ENCODE measurements around the gene SON. TPM values are rescaled to one million over a fixed set of nuclear protein-coding genes. Genes with fewer than 3 reads are reported as not detected.

SON gene
- total RNA-seq, 1 experiment from 2014 or later: 183 TPM

DNA sequence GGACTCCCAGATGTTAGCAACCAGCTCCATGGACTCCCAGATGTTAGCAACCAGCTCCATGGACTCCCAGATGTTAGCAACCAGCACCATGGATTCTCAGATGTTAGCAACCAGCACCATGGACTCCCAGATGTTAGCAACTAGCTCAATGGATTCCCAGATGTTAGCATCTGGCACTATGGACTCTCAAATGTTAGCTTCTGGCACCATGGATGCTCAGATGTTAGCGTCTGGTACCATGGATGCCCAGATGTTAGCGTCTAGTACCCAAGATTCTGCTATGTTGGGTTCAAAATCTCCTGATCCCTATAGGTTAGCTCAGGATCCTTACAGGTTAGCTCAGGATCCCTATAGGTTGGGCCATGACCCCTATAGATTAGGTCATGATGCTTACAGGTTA is 8.8 kb downstream of the SON start:
- Histone ChIP-seq H3K4me1 (ENCODE audit: control insufficient read depth, insufficient read depth, low read length) (no peaks in the 10 kb centered on the region), H3K36me3 (ENCODE audit: control insufficient read depth, insufficient read depth, low read length) (peaks cover 57% of the 10 kb centered on the region), H3K27ac (ENCODE audit: low read length) (no peak overlapping the region), H3K4me3 (ENCODE audit: low read depth in 2 of 2, low read length in 2 of 2) (no peak overlapping the region), H3K9me3 (ENCODE audit: control insufficient read depth, insufficient read depth, low read depth, low read length) (no peaks in the 10 kb centered on the region), H3K27me3 (ENCODE audit: control insufficient read depth, insufficient read depth, low read length) (no peaks in the 10 kb centered on the region)
- BruUV-seq (replicated peaks): no TSS peak
- TF ChIP-seq, protein P1, sequence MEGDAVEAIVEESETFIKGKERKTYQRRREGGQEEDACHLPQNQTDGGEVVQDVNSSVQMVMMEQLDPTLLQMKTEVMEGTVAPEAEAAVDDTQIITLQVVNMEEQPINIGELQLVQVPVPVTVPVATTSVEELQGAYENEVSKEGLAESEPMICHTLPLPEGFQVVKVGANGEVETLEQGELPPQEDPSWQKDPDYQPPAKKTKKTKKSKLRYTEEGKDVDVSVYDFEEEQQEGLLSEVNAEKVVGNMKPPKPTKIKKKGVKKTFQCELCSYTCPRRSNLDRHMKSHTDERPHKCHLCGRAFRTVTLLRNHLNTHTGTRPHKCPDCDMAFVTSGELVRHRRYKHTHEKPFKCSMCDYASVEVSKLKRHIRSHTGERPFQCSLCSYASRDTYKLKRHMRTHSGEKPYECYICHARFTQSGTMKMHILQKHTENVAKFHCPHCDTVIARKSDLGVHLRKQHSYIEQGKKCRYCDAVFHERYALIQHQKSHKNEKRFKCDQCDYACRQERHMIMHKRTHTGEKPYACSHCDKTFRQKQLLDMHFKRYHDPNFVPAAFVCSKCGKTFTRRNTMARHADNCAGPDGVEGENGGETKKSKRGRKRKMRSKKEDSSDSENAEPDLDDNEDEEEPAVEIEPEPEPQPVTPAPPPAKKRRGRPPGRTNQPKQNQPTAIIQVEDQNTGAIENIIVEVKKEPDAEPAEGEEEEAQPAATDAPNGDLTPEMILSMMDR (IDR thresholded peaks at IDR 0.05): no peak
- no peak for ATAC-seq
- in situ Hi-C loops (cut with HindIII; ENCODE audit: low pct_unique_long_range_greater_than_20kb, low sequenced_read_pairs): no loop called here
- CTCF ChIA-PET: no interaction called here
- intact Hi-C loops (cut with micrococcal nuclease; ENCODE audit: unreplicated experiment): no loop called here
- no peak for DNase-seq (ENCODE audit: low read depth, low spot score)
- POLR2A ChIA-PET: no interaction called here

DNA sequence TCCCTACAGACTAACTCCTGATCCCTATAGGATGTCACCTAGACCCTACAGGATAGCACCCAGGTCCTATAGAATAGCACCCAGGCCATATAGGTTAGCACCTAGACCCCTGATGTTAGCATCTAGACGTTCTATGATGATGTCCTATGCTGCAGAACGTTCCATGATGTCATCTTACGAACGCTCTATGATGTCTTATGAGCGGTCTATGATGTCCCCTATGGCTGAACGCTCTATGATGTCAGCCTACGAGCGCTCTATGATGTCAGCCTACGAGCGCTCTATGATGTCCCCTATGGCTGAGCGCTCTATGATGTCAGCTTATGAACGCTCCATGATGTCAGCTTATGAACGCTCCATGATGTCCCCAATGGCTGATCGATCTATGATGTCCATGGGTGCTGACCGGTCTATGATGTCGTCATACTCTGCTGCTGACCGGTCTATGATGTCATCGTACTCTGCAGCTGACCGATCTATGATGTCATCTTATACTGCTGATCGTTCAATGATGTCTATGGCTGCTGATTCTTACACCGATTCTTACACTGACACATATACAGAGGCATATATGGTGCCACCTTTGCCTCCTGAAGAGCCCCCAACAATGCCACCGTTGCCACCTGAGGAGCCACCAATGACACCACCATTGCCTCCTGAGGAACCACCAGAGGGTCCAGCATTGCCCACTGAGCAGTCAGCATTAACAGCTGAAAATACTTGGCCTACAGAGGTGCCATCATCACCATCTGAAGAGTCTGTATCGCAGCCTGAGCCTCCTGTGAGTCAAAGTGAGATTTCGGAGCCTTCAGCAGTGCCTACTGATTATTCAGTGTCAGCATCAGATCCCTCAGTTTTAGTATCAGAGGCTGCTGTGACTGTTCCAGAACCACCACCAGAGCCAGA is 9.5 kb downstream of the SON start:
- H3K4me3 ChIP-seq (ENCODE audit: low read depth in 2 of 2, low read length in 2 of 2): no peak overlapping the region
- DNase-seq (ENCODE audit: low read depth, low spot score) (no peak), ATAC-seq (peak; percentile 17; the same call in 1 of the 2 replicates)
- H3K27me3 ChIP-seq (ENCODE audit: control insufficient read depth, insufficient read depth, low read length): no peaks in the 10 kb centered on the region
- no peaks in the 10 kb centered on the region for H3K4me1 ChIP-seq (ENCODE audit: control insufficient read depth, insufficient read depth, low read length)
- H3K9me3 ChIP-seq (ENCODE audit: control insufficient read depth, insufficient read depth, low read depth, low read length): no peaks in the 10 kb centered on the region
- H3K27ac ChIP-seq (ENCODE audit: low read length): no peak overlapping the region
- in situ Hi-C loops (cut with HindIII; ENCODE audit: low pct_unique_long_range_greater_than_20kb, low sequenced_read_pairs) (no loop called here), intact Hi-C loops (cut with micrococcal nuclease; ENCODE audit: unreplicated experiment) (no loop called here)
- H3K36me3 ChIP-seq (ENCODE audit: control insufficient read depth, insufficient read depth, low read length): peaks cover 57% of the 10 kb centered on the region
- POLR2A ChIA-PET: no interaction called here
- TF ChIP-seq POLR2AphosphoS5 (IDR thresholded peaks at IDR 0.05; ENCODE audit: low read depth, low read length) (no peak; the same call in 1 of the 2 replicates), SIN3A (IDR thresholded peaks at IDR 0.05; ENCODE audit: borderline replicate concordance, insufficient read depth, low read depth, low read length) (no peak), TCF7L2 (IDR thresholded peaks at IDR 0.05; ENCODE audit: low read depth, low read length) (no peak)
- TF ChIP-seq, protein P2, sequence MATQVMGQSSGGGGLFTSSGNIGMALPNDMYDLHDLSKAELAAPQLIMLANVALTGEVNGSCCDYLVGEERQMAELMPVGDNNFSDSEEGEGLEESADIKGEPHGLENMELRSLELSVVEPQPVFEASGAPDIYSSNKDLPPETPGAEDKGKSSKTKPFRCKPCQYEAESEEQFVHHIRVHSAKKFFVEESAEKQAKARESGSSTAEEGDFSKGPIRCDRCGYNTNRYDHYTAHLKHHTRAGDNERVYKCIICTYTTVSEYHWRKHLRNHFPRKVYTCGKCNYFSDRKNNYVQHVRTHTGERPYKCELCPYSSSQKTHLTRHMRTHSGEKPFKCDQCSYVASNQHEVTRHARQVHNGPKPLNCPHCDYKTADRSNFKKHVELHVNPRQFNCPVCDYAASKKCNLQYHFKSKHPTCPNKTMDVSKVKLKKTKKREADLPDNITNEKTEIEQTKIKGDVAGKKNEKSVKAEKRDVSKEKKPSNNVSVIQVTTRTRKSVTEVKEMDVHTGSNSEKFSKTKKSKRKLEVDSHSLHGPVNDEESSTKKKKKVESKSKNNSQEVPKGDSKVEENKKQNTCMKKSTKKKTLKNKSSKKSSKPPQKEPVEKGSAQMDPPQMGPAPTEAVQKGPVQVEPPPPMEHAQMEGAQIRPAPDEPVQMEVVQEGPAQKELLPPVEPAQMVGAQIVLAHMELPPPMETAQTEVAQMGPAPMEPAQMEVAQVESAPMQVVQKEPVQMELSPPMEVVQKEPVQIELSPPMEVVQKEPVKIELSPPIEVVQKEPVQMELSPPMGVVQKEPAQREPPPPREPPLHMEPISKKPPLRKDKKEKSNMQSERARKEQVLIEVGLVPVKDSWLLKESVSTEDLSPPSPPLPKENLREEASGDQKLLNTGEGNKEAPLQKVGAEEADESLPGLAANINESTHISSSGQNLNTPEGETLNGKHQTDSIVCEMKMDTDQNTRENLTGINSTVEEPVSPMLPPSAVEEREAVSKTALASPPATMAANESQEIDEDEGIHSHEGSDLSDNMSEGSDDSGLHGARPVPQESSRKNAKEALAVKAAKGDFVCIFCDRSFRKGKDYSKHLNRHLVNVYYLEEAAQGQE (IDR thresholded peaks at IDR 0.05; ENCODE audit: insufficient read depth in 1 of 2, low read depth in 2 of 2, low read length in 1 of 2): no peak
- TF ChIP-seq, protein P1 (IDR thresholded peaks at IDR 0.05): no peak
- CTCF ChIA-PET: no interaction called here
- BruUV-seq (replicated peaks): no TSS peak
